ENCODE results near the gene C1orf21. TPM values are rescaled to one million over a fixed set of nuclear protein-coding genes. Genes with fewer than 3 reads are reported as not detected.

C1orf21 gene
- total RNA-seq, 1 donor from 2014 or later = 15.6 TPM

DNA sequence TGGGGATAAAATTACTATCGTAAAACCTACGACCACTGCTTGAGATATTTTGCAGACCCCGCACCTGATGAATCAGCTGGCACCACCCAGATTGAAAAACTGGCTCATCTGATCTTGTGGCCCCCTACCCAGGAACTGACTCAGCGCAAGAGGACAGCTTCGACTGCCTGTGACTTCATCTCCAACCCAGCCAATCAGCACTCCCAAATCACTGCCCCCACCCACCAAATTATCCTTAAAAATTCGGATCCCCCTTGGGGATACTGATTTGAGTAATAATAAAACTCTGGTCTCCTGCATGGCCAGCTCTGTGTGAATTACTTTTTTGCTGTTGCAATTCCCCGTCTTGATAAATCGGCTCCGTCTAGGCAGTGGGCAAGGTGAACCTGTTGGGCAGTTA, 286.5 kb downstream of the C1orf21 start:
- H3K4me3 Mint-ChIP-seq (ENCODE audit: unreplicated experiment) = no peak overlapping the region
- H3K27ac Mint-ChIP-seq (ENCODE audit: unreplicated experiment) = no peak overlapping the region
- H3K27me3 Mint-ChIP-seq (ENCODE audit: low read depth) = peaks cover 3% of the 10 kb centered on the region
- peaks cover 8% of the 10 kb centered on the region for H3K9me3 Mint-ChIP-seq (ENCODE audit: low read depth)
- H3K4me1 Mint-ChIP-seq (ENCODE audit: low read depth) = no peaks in the 10 kb centered on the region
- DNase-seq (ENCODE audit: low spot score) = no peak
- H3K36me3 Mint-ChIP-seq (ENCODE audit: low read depth) = no peaks in the 10 kb centered on the region
- TF ChIP-seq, protein P1, sequence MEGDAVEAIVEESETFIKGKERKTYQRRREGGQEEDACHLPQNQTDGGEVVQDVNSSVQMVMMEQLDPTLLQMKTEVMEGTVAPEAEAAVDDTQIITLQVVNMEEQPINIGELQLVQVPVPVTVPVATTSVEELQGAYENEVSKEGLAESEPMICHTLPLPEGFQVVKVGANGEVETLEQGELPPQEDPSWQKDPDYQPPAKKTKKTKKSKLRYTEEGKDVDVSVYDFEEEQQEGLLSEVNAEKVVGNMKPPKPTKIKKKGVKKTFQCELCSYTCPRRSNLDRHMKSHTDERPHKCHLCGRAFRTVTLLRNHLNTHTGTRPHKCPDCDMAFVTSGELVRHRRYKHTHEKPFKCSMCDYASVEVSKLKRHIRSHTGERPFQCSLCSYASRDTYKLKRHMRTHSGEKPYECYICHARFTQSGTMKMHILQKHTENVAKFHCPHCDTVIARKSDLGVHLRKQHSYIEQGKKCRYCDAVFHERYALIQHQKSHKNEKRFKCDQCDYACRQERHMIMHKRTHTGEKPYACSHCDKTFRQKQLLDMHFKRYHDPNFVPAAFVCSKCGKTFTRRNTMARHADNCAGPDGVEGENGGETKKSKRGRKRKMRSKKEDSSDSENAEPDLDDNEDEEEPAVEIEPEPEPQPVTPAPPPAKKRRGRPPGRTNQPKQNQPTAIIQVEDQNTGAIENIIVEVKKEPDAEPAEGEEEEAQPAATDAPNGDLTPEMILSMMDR (IDR thresholded peaks at IDR 0.05) = no peak

DNA sequence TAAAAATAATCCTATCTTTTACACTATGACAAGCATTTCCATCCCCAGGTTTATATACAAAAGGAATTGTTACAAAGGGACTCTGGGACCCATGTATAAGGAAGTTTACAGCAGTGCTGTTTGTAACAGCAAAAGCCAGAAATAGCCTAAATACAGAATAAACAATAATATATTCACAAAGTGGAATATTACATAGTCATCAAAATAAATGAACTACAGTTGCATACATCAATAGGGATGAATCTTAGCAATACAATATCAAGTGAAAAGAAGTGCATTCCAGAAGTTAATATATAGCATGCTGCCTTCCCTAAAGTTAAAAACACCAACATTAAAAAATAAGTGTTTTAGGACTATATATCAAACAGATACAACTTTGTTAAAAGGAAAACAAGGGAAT, 290.5 kb downstream of the C1orf21 start:
- peaks cover 23% of the 10 kb centered on the region for H3K9me3 Mint-ChIP-seq (ENCODE audit: low read depth)
- no peaks in the 10 kb centered on the region for H3K4me1 Mint-ChIP-seq (ENCODE audit: low read depth)
- DNase-seq (ENCODE audit: low spot score) = no peak
- H3K27me3 Mint-ChIP-seq (ENCODE audit: low read depth) = no peaks in the 10 kb centered on the region
- H3K27ac Mint-ChIP-seq (ENCODE audit: unreplicated experiment) = no peak overlapping the region
- TF ChIP-seq, protein P1 (IDR thresholded peaks at IDR 0.05) = no peak
- peaks cover 8% of the 10 kb centered on the region for H3K36me3 Mint-ChIP-seq (ENCODE audit: low read depth)
- H3K4me3 Mint-ChIP-seq (ENCODE audit: unreplicated experiment) = no peak overlapping the region
